Measurements from ENCODE around the gene BRINP2.
A peak's percentile ranks its signal among the peaks of the same experiment; 100 is the strongest.

BRINP2 gene

DNA sequence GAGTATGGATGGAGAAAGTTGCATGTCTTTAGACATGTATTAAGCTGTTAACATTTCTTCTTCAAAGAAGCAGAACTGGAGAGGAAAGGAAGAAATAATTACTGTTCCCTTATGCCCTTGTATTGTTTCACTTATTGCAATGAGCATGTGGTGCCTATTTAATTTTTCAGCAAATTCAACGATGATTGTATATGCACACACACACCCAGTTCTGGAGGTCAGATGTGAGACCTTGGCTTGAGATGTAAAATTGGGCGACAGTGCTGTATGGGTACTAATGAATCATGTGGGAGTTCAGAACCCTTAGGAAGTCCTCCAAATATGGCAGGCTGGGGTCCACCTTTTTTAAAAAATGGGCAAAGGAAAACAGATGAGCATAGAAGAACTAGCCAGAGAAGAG lies 27.5 kb downstream of the BRINP2 start:
- H2BK15ac ChIP-seq (replicated peaks; ENCODE audit: low read depth): no peak overlapping the region
- H3K79me1 ChIP-seq (ENCODE audit: low read length): no peaks in the 10 kb centered on the region
- DNase-seq: no peak
- no peak overlapping the region for H3K4me3 ChIP-seq (ENCODE audit: low read length)
- H3K79me2 ChIP-seq (ENCODE audit: control insufficient read depth, insufficient read depth, low read length): no peaks in the 10 kb centered on the region
- H3K23ac ChIP-seq (ENCODE audit: low read length): no peak overlapping the region
- no peaks in the 10 kb centered on the region for H3K36me3 ChIP-seq (ENCODE audit: control insufficient read depth, insufficient read depth, low read length)
- H3K56ac ChIP-seq (ENCODE audit: low read length): no peak overlapping the region
- no peak overlapping the region for H4K5ac ChIP-seq (ENCODE audit: low read length)
- H3K27ac ChIP-seq (ENCODE audit: low read depth, low read length): no peak overlapping the region
- H3K27me3 ChIP-seq (ENCODE audit: insufficient read depth, low read length, poor library complexity): no peaks in the 10 kb centered on the region
- H2AK5ac ChIP-seq (ENCODE audit: low read length): no peak overlapping the region
- no peak overlapping the region for H3K18ac ChIP-seq (ENCODE audit: low read length)
- no peak overlapping the region for H4K8ac ChIP-seq (ENCODE audit: low read depth, low read length)
- no peak overlapping the region for H3K4me2 ChIP-seq (ENCODE audit: low read length)
- WGBS (ENCODE audit: extremely low coverage, insufficient coverage, low lambda C conversion rate): no CpG with 5 or more reads among the region's 2 CpGs
- H3K4ac ChIP-seq (ENCODE audit: low read depth, low read length): no peak overlapping the region
- H2BK5ac ChIP-seq (ENCODE audit: low read length): no peak overlapping the region
- H3K9ac ChIP-seq (ENCODE audit: low read length): no peak overlapping the region
- no peaks in the 10 kb centered on the region for H3K4me1 ChIP-seq (ENCODE audit: control insufficient read depth, low read depth, low read length)
- H2BK120ac ChIP-seq (ENCODE audit: low read depth, low read length): no peak overlapping the region

DNA sequence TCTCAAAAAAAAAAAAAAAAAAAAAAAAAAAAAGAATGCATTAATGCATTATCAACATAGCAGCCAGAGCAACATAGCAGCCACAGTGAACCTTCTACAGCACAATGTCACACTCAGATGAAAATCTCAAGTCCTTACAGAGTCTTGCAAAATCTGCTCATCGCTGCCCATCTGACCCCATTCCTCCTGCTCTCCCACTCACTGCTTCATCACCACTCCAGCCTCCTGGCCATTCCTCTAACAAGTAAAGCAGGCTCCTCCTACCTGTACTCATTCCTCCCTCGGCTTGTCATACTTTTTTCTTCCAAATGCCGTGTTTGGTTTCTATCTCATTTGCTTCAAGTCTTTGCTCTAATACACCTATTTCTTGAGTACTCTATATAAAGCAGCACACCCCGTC lies 29.5 kb downstream of the BRINP2 start:
- H3K9ac ChIP-seq (ENCODE audit: low read length): no peak overlapping the region
- no peaks in the 10 kb centered on the region for H3K36me3 ChIP-seq (ENCODE audit: control insufficient read depth, insufficient read depth, low read length)
- H2BK5ac ChIP-seq (ENCODE audit: low read length): no peak overlapping the region
- H3K79me2 ChIP-seq (ENCODE audit: control insufficient read depth, insufficient read depth, low read length): no peaks in the 10 kb centered on the region
- no peak overlapping the region for H3K56ac ChIP-seq (ENCODE audit: low read length)
- no peak overlapping the region for H3K23ac ChIP-seq (ENCODE audit: low read length)
- no CpG with 5 or more reads among the region's 4 CpGs for WGBS (ENCODE audit: extremely low coverage, insufficient coverage, low lambda C conversion rate)
- no peak overlapping the region for H3K27ac ChIP-seq (ENCODE audit: low read depth, low read length)
- DNase-seq: no peak
- H2AK5ac ChIP-seq (ENCODE audit: low read length): no peak overlapping the region
- H3K4me1 ChIP-seq (ENCODE audit: control insufficient read depth, low read depth, low read length): no peaks in the 10 kb centered on the region
- no peak overlapping the region for H3K4me3 ChIP-seq (ENCODE audit: low read length)
- H4K8ac ChIP-seq (ENCODE audit: low read depth, low read length): no peak overlapping the region
- H4K5ac ChIP-seq (ENCODE audit: low read length): no peak overlapping the region
- no peak overlapping the region for H3K4me2 ChIP-seq (ENCODE audit: low read length)
- H3K4ac ChIP-seq (ENCODE audit: low read depth, low read length): no peak overlapping the region
- no peak overlapping the region for H2BK120ac ChIP-seq (ENCODE audit: low read depth, low read length)
- H3K79me1 ChIP-seq (ENCODE audit: low read length): no peaks in the 10 kb centered on the region
- no peak overlapping the region for H3K18ac ChIP-seq (ENCODE audit: low read length)
- H3K27me3 ChIP-seq (ENCODE audit: insufficient read depth, low read length, poor library complexity): no peaks in the 10 kb centered on the region
- H2BK15ac ChIP-seq (replicated peaks; ENCODE audit: low read depth): no peak overlapping the region

DNA sequence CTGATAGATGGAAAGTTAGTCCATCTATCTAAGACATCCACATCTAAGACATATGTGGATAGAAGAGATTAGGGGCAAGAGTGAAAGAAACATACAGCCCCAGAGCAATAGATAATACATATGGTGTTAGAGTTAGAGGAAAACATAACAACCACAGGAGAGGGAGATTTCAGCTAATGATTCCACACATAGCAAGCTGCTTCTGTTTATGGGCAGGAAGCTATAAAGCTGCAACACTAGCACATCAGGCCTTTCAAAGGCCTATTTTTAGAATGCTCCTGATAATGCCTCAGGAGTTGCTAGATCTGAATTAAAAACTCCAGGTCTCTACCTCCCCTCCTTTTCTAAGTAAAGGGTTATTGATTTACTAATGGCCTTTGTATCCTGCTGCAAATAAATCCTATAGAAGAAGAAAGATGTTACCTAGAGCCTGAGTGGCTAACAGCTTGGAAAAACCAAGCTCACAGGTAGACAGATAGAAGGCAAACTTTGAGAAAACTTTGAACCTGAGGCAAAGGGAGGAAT lies 36.1 kb downstream of the BRINP2 start:
- H4K5ac ChIP-seq (ENCODE audit: low read length): no peak overlapping the region
- no peak overlapping the region for H3K27ac ChIP-seq (ENCODE audit: low read depth, low read length)
- H3K79me1 ChIP-seq (ENCODE audit: low read length): no peaks in the 10 kb centered on the region
- no peak overlapping the region for H2AK5ac ChIP-seq (ENCODE audit: low read length)
- no peak overlapping the region for H2BK15ac ChIP-seq (replicated peaks; ENCODE audit: low read depth)
- no peak overlapping the region for H3K56ac ChIP-seq (ENCODE audit: low read length)
- H3K4me2 ChIP-seq (ENCODE audit: low read length): no peak overlapping the region
- no peak overlapping the region for H2BK5ac ChIP-seq (ENCODE audit: low read length)
- no peak overlapping the region for H4K8ac ChIP-seq (ENCODE audit: low read depth, low read length)
- no peak overlapping the region for H3K4ac ChIP-seq (ENCODE audit: low read depth, low read length)
- no peaks in the 10 kb centered on the region for H3K4me1 ChIP-seq (ENCODE audit: control insufficient read depth, low read depth, low read length)
- H3K36me3 ChIP-seq (ENCODE audit: control insufficient read depth, insufficient read depth, low read length): no peaks in the 10 kb centered on the region
- no peak overlapping the region for H3K23ac ChIP-seq (ENCODE audit: low read length)
- no peak overlapping the region for H2BK120ac ChIP-seq (ENCODE audit: low read depth, low read length)
- no peaks in the 10 kb centered on the region for H3K79me2 ChIP-seq (ENCODE audit: control insufficient read depth, insufficient read depth, low read length)
- H3K27me3 ChIP-seq (ENCODE audit: insufficient read depth, low read length, poor library complexity): no peaks in the 10 kb centered on the region
- no peak for DNase-seq
- no peak overlapping the region for H3K4me3 ChIP-seq (ENCODE audit: low read length)
- H3K9ac ChIP-seq (ENCODE audit: low read length): no peak overlapping the region
- H3K18ac ChIP-seq (ENCODE audit: low read length): no peak overlapping the region

DNA sequence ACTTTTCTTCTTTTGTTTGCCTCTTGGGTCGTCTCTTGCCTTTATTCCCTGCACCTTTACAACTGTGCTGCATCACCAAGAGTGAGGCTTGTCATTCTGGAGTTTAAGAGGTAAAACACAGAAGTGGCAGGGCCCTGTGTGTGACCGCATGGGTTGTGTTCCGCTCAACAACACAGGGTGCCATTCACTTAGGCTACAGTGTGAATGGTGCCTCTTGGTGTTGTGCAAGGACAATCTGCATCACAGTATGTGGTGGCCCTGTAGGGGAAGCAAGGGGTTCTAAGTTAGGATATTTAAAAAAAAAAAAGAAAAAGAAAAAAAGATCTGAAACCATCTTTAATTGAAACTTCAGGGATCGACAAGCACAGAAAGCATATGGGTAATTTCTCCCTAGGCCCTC lies 38.2 kb downstream of the BRINP2 start:
- no peak overlapping the region for H3K4me3 ChIP-seq (ENCODE audit: low read length)
- H2BK5ac ChIP-seq (ENCODE audit: low read length): no peak overlapping the region
- H3K4ac ChIP-seq (ENCODE audit: low read depth, low read length): no peak overlapping the region
- H2BK15ac ChIP-seq (replicated peaks; ENCODE audit: low read depth): no peak overlapping the region
- whole genome bisulfite sequencing (ENCODE audit: extremely low coverage, insufficient coverage, low lambda C conversion rate): no CpG with 5 or more reads among the region's 4 CpGs
- DNase-seq: no peak
- H3K23ac ChIP-seq (ENCODE audit: low read length): no peak overlapping the region
- no peak overlapping the region for H3K56ac ChIP-seq (ENCODE audit: low read length)
- no peaks in the 10 kb centered on the region for H3K36me3 ChIP-seq (ENCODE audit: control insufficient read depth, insufficient read depth, low read length)
- no peaks in the 10 kb centered on the region for H3K27me3 ChIP-seq (ENCODE audit: insufficient read depth, low read length, poor library complexity)
- no peak overlapping the region for H2BK120ac ChIP-seq (ENCODE audit: low read depth, low read length)
- H4K5ac ChIP-seq (ENCODE audit: low read length): no peak overlapping the region
- no peak overlapping the region for H3K27ac ChIP-seq (ENCODE audit: low read depth, low read length)
- no peak overlapping the region for H3K4me2 ChIP-seq (ENCODE audit: low read length)
- H2AK5ac ChIP-seq (ENCODE audit: low read length): no peak overlapping the region
- H4K8ac ChIP-seq (ENCODE audit: low read depth, low read length): no peak overlapping the region
- no peaks in the 10 kb centered on the region for H3K4me1 ChIP-seq (ENCODE audit: control insufficient read depth, low read depth, low read length)
- no peak overlapping the region for H3K18ac ChIP-seq (ENCODE audit: low read length)
- no peak overlapping the region for H3K9ac ChIP-seq (ENCODE audit: low read length)
- H3K79me1 ChIP-seq (ENCODE audit: low read length): no peaks in the 10 kb centered on the region
- no peaks in the 10 kb centered on the region for H3K79me2 ChIP-seq (ENCODE audit: control insufficient read depth, insufficient read depth, low read length)

DNA sequence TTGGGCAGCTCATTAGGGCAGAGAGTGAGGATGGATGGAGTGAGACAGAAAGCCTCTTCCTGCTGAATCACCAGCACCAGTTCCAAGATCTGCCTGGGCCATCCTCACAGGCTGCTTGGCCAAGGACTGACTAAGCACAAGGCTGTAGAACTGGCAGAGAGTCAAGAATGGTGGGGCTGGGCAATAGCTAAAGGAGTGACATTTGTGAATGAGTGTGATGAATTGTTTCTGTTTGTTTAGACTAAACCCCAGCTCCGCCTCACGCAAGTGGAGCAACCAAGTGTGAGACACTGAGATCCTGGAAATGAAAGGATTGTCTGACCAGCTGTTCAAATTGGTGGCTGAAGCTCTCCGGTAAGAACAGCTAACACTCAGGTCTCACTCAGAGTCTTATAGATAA lies 38.6 kb downstream of the BRINP2 start:
- H2BK120ac ChIP-seq (ENCODE audit: low read depth, low read length): no peak overlapping the region
- no peak overlapping the region for H2BK5ac ChIP-seq (ENCODE audit: low read length)
- no peaks in the 10 kb centered on the region for H3K27me3 ChIP-seq (ENCODE audit: insufficient read depth, low read length, poor library complexity)
- H2AK5ac ChIP-seq (ENCODE audit: low read length): no peak overlapping the region
- no peak overlapping the region for H2BK15ac ChIP-seq (replicated peaks; ENCODE audit: low read depth)
- no peak overlapping the region for H3K4ac ChIP-seq (ENCODE audit: low read depth, low read length)
- peak; percentile 10 for DNase-seq
- H3K23ac ChIP-seq (ENCODE audit: low read length): no peak overlapping the region
- H3K36me3 ChIP-seq (ENCODE audit: control insufficient read depth, insufficient read depth, low read length): no peaks in the 10 kb centered on the region
- H3K4me3 ChIP-seq (ENCODE audit: low read length): no peak overlapping the region
- H3K56ac ChIP-seq (ENCODE audit: low read length): no peak overlapping the region
- no peak overlapping the region for H3K18ac ChIP-seq (ENCODE audit: low read length)
- H3K79me1 ChIP-seq (ENCODE audit: low read length): no peaks in the 10 kb centered on the region
- no peak overlapping the region for H4K8ac ChIP-seq (ENCODE audit: low read depth, low read length)
- no peaks in the 10 kb centered on the region for H3K79me2 ChIP-seq (ENCODE audit: control insufficient read depth, insufficient read depth, low read length)
- no peak overlapping the region for H3K9ac ChIP-seq (ENCODE audit: low read length)
- no peak overlapping the region for H4K5ac ChIP-seq (ENCODE audit: low read length)
- no peaks in the 10 kb centered on the region for H3K4me1 ChIP-seq (ENCODE audit: control insufficient read depth, low read depth, low read length)
- H3K27ac ChIP-seq (ENCODE audit: low read depth, low read length): no peak overlapping the region
- H3K4me2 ChIP-seq (ENCODE audit: low read length): no peak overlapping the region
- WGBS (ENCODE audit: extremely low coverage, insufficient coverage, low lambda C conversion rate): no CpG with 5 or more reads among the region's 3 CpGs

DNA sequence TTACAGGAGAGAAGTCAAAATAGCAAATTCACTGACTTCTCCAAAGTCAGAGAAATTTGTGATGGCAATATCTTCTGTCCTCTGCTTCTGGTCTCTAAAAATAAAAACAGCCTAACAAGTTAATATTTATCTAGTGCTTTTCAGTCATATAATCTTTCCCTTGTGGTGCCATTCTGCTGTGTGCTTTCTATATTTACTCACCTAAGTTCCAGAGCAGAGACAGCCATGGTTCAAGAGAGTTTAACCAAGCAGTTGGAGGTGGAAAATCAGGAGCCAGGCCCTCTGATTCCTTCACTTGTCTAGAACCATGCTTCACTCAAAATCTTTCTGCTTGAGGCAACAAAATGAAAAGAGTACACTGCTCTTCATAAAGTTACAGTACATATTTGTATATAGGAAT lies 39.3 kb downstream of the BRINP2 start:
- DNase-seq: no peak

More for the DNA sequence above, 39.3 kb downstream of the BRINP2 start:
- Histone ChIP-seq H3K27ac (ENCODE audit: low read depth, low read length) (no peak overlapping the region), H3K4me2 (ENCODE audit: low read length) (no peak overlapping the region), H2BK5ac (ENCODE audit: low read length) (no peak overlapping the region), H2BK15ac (replicated peaks; ENCODE audit: low read depth) (no peak overlapping the region), H4K8ac (ENCODE audit: low read depth, low read length) (no peak overlapping the region), H3K36me3 (ENCODE audit: control insufficient read depth, insufficient read depth, low read length) (no peaks in the 10 kb centered on the region), H3K79me1 (ENCODE audit: low read length) (no peaks in the 10 kb centered on the region), H3K4me3 (ENCODE audit: low read length) (no peak overlapping the region), H3K27me3 (ENCODE audit: insufficient read depth, low read length, poor library complexity) (no peaks in the 10 kb centered on the region), H2BK120ac (ENCODE audit: low read depth, low read length) (no peak overlapping the region), H3K56ac (ENCODE audit: low read length) (no peak overlapping the region), H3K4me1 (ENCODE audit: control insufficient read depth, low read depth, low read length) (no peaks in the 10 kb centered on the region), H2AK5ac (ENCODE audit: low read length) (no peak overlapping the region), H3K79me2 (ENCODE audit: control insufficient read depth, insufficient read depth, low read length) (no peaks in the 10 kb centered on the region), H4K5ac (ENCODE audit: low read length) (no peak overlapping the region), H3K18ac (ENCODE audit: low read length) (no peak overlapping the region), H3K9ac (ENCODE audit: low read length) (no peak overlapping the region), H3K23ac (ENCODE audit: low read length) (no peak overlapping the region), H3K4ac (ENCODE audit: low read depth, low read length) (no peak overlapping the region)
